ENCODE measurements around the gene BABAM2.

Gene BABAM2

DNA sequence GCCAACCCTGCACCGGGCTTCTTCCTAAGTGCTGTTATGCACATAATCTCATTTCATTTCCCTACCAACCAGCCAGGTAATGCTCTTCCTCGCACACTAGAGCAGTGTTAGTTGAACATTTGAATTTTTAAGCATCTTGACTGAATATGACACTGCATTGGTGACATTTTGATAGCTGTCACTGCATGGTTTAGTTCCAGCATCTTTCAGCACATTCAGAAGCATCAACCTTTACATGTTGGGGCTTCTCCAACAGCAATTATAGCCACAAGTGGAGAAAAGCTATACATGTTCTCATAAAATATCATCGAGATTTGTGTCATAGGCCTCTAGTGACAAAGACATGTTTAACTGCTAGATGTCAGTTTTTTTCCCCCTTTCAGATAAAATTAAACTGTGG is 272.0 kb downstream of the BABAM2 start:
- DNase-seq (ENCODE audit: low read depth in 2 of 2), result no peak

DNA sequence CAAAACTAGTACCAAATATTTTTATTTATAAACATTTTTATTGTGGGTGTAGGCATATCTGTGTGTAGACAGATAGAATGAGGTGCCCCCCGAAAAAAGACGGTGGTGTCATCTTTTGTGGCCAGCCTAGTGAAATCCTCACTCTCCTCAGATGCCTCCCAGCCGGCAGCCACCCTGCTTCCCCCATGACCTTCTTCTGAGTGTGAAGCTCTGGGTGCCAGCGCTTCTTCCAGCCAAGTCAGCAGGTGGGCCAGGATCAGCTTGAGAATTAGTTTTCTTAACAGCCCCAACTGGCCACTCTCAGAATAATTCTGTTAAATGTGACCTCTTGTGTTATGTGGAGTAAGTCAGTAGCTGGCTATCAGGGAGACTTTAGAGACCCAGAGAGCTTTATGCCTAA is 272.5 kb downstream of the BABAM2 start:
- DNase-seq (ENCODE audit: low read depth in 2 of 2), result no peak

DNA sequence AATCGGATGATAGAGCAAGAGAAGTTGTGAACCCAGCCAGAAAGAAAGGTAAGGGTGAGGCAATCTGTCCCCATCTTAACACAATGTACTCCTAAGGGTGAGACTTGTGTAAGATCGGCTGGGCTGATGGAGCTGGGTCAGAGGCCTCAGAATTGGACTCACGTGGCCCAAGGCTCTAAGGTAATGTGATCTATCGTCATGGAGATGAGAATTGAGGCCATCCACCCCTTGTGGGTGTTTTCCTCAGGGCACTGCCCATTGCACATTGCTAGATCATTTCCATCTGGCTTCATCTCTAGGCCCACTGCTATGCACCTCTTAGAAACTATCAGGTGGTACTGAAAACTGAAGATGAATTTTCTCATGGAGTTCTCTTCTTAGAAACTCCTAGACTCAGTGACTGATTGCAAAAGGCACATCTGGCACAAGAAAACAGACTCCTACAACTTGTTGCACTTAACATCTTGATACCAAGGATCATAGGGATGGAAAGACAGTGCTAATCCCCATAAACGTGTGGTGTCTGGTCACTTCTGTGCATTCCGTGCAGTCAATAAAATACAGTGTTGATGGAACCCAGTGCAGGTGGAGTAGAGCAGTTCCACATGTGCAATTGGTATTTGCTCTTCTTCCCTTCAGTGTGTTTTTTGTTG is 273.2 kb downstream of the BABAM2 start:
- DNase-seq (ENCODE audit: low read depth in 2 of 2), result no peak

DNA sequence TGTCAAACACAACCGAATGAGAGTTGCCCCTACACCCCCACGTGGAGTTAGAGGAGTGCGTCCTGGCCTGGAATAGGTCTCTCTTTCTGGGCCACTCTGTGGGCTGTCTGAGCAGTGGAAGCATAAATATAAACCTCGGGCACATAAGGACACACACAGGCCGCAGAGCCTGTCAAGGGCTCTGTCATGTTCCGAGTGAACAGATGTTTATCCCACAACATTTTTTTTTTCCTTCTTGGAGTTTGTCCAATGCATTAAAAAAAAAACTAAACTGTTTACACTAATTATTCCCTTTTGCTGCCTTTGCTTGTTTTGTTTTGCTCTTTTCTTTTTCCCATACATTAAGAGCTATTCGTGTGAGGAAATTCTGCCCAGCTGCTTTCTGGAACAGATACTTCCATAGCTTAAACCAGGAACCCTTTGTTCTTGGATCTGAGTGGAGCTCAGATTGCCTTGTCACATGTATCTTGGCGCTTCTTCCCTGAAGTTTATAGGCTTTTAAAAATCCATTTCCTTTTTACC is 273.8 kb downstream of the BABAM2 start:
- no peak for DNase-seq (ENCODE audit: low read depth in 2 of 2)

DNA sequence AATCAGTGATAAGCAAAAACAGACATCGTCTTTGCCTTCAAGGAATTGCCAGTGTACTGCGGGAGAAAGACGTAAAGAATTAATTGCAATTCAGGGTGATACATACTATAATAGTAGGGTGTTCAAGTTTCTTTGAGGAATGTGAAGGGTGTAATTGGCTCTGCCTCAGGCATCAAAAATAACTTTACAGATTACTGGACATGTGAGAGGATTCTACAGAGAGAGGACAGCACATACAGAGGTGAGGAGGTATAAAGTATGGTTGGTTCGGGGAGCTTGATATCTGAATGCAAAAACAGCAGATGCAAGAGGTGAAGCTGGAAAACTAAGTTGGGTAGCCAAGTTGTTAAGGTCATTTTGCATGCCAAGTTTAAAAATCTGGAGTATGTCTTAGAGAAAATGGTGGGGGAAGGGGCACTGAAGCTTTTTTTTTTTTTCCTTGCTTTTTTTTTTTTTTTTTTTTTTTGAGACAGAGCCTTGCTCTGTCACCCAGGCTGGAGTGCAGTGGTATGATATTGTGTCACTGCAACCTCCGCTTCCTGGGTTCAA is 274.6 kb downstream of the BABAM2 start:
- no peak for DNase-seq (ENCODE audit: low read depth in 2 of 2)

DNA sequence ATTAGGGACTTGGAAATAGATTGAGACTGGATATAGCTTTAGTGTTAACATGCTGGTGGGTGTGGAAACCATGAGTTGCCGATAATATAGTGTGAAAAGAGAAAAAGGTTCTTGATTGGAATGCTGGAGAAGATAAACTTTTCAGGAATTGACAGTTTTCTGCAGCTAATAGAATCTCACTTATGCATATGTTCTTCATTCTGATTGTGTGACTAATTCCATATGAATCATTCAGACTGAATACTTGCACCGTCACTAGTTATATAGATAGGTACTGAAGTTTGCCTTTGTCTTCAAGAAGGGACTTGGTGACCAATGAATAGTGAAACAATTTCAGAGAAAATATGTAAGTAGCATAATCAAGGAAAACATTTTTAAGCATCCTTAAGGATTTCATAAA is 276.4 kb downstream of the BABAM2 start:
- no peak for DNase-seq (ENCODE audit: low read depth in 2 of 2)

DNA sequence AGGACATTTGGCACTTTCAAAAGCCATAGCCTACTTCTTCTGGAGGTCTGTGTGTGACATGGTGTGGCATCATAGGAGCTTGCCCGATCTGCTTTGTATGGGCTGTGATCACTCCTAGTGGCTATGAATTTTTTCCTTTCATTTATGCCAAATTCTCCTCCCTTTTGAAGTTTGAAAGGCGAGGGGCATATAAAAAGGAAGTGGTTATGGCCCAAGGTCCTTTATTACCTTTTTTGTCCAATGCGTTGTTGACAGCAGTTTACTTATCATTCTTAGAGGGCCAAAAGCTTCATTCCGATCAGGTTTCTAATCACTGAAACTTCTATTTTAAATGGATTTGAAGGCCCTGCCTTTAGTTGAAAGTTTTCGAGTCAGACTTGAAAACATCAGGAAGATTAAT is 277.8 kb downstream of the BABAM2 start:
- no peak for DNase-seq (ENCODE audit: low read depth in 2 of 2)

DNA sequence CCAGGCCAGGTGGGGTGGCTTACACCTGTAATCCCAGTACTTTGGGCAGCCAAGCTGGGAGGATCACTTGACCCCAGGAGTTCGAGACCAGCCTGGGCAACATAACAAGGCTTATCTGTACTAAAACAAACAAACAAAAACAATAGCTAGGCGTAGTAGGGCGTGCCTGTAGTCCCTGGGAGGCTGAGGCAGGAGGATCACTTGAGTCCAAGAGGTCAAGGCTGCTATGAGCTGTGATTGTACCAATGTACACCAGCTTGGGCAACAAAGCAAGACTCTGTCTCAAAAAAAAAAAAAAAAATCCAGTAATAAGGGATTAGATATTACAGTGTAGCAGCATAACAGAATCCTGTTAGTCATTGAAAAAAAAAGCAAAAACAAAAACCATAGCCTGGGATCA is 279.0 kb downstream of the BABAM2 start:
- no peak for DNase-seq (ENCODE audit: low read depth in 2 of 2)

DNA sequence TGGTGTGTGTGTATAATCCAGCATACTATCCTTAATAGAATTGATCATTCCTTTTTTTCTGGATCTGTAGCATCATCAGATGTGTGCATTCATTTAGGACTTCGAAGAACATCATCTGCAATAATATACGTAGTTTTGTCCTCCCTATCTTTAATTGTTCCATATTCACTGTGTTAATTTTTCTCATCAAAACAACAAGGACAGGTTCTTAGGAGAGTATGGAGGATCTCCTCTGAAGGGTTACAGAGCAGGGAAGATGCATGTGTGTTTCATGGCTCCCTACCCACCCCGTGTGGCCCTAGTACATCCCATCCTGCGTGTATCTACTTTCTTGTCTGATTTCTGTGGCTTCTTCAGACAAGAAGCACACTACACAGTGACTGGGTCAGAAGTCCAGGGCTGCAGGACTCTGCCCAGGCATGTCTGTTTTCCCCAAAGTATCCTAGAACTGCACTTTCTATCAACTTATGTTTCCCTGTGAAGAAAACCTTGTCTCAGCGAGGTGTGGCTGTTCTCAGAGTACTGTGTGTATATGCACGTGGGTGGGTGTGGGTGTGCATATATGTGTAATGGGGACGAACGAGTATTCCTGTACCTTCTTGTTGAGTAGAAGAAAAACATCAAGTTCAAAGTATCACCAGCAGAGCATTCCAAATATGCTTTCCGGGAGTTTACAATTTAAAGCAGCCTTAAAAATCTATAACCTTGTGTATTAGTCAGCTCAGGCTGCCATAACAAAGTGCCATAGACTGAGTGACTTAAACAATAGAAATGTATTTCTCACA is 281.8 kb downstream of the BABAM2 start:
- DNase-seq (ENCODE audit: low read depth in 2 of 2), result no peak

DNA sequence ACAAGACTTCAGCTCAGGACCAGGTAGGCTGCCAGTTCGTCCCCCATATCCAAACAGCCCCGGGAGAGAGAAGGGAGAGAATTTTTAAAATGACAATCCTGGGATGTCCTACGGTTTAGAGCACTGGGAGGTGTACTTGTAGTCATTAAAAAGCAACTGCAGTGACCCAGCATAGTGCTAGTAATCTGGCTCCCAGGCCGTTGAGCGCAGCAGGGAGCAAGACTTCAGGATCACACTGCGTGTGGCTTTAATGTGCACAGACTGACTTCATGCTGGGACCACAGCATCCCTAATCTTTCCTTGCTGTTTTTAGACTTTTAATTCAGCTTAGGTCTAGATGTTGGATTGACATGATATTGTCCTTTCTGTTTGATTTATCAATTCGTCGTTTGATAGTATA is 282.8 kb downstream of the BABAM2 start:
- no peak for DNase-seq (ENCODE audit: low read depth in 2 of 2)

DNA sequence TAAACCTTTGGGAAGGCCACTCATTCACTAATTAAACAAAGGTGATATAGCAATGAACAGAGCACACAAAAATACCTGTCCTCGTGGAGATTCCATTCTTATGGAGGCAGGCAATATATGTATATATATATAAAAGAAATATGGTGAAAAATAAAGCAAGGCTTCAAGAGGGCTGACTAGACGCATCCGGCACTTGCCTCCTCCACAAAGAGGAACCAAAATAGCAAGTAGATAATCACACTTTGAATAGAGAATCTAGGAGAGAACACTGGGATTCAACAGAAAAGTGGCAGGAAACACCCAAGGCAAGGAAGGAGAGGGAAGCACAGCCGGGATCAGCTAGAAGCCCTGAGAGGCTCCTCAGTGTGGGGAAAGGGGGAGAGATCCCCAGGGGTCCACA is 283.7 kb downstream of the BABAM2 start:
- no peak for DNase-seq (ENCODE audit: low read depth in 2 of 2)

DNA sequence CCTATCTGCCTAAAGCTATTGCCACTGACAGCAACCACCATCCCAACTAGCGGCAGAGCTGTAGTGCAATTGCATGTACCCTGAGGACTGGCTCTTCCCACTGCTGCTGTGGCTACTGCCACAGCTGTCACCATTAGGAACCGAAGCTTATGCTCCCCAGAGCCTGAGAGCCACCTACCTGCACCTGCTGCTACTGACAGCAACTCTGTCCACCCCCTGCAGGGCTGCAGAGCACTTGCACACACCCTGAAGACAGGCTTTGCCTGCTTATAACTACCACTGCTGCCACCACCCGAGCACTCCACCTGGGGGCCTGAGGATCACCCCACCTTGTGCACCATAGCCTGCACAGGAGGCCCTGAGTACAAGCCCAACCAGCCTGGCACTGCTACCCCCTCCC is 284.5 kb downstream of the BABAM2 start:
- DNase-seq (ENCODE audit: low read depth in 2 of 2), result no peak

DNA sequence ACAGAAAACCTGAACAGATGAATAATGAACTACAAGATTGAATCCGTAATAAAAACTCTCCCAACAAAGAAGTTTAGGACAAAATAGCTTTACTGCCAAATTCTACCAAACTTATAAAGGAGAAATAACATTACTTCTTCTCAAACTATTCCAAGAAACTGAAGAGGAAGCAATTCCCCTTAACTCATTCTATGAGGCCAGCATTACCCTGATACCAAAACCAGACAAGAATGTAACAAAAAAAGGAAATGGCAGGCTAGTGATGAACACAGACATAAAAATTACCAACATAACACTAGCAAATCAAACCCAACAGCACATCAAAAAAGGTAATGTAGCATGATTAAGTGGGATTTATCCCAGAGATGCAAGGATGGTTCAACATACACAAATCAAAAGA is 288.4 kb downstream of the BABAM2 start:
- DNase-seq (ENCODE audit: low read depth in 2 of 2), result no peak

DNA sequence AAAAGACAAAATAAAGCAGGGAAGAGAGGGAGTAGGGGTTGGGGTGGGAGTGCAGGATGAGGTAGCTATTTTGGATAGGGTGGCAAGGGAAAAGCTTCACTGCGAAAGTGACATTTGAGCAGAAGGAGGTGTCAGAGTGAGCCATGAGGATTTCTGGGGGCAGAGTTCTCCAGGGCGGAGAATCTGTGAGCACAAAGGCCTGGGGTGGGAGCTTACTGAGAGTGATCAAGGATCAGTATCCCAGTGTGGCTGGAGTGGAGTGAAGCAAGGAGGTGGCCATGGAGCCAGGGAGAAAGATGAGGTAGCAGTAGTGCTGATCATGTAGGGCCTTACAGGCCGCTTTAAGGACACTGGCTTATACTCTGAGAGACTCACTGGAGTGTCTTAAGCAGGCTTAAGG is 291.3 kb downstream of the BABAM2 start:
- DNase-seq (ENCODE audit: low read depth in 2 of 2), result no peak

DNA sequence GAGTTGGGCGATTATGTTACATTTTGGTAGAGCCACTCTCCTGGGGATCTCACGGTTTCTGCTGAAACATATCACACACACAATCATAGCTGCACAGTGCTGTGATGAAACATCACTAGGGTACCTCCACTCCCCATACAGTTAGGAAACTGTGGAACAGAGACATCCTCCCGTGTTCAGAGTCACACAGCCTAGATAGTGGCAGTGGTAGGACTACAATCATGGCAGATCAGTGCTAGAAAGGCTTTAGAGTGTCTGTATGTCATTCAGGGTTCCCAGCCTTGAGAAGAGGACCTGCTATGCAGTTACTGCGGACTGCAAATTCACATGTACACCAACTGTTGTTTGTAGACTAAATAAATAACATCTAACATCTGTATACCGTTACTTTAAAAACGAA is 291.8 kb downstream of the BABAM2 start:
- no peak for DNase-seq (ENCODE audit: low read depth in 2 of 2)

DNA sequence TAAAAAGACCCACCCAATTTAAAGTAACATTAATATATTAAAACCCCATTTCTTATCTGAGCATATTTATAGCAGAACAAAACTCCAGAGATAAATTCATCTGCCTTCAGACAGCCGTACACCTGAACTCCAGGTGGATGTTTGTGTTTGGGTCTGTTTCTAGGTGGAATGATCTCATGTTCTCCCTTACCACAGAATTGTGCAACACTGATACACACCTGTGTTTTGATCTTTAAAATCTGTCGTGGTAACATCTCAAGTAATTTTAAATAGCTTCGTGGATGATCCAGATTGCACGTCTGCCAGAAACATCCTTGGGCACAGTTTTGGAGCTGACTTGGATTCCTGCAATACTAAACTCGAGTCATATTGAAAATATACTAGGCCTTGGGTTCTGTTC is 294.6 kb downstream of the BABAM2 start:
- DNase-seq (ENCODE audit: low read depth in 2 of 2), result no peak

DNA sequence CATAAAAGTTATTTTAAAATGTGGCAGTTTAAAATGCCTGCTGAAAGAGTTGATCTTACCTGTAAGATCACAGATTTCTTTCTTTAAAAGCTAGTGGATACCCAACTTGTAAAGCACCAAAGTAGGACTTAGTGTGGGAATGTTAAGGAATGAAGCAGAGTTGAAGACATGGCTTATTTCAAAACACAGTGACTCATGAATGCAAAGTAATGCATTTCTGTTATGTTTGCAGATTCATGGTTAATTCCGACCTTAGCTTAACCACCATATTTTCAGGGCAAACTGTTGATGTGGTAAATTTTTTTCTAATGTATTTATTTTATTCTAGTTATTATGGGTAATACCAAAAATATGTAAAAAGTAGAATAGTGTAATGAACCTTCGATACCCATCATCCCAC is 295.4 kb downstream of the BABAM2 start:
- DNase-seq (ENCODE audit: low read depth in 2 of 2), result no peak

DNA sequence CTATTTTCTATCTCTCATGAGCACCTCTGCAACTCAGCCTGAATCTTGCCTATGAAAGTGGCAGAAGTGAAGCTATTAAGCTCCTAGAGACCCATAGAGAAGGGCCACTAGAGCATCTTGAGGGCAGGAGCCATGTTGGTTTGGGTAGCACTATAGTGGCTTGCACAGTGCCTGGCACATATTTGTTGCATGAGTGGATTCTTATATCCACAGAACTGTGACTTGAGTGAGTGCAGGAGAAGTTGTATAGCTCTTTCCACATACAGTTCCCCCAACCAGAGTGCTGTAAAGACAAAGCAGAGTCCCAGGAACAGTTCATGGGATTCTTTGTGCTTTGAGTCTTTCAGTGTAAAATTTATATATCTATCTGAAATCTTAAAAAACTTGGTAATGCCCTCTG is 296.7 kb downstream of the BABAM2 start:
- DNase-seq (ENCODE audit: low read depth in 2 of 2), result no peak

DNA sequence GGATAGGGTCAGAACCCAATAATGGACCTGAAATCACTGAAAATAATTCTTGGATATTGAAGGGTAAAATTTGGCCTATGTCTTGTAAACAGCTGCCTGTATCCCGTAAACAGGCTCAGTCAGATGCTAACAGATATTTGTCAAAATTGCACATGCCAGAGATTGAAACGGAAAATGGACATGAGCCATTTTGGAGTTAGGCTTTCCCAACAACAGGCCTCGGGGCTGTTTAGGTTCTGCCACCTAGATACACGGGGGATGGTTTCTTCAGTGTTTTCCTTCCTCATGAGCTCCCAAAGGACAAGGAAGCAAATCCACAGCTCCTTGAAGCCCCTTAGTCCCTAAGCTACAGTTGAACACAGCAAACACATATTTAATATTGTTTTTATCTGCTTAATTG is 297.9 kb downstream of the BABAM2 start:
- DNase-seq (ENCODE audit: low read depth in 2 of 2), result no peak

DNA sequence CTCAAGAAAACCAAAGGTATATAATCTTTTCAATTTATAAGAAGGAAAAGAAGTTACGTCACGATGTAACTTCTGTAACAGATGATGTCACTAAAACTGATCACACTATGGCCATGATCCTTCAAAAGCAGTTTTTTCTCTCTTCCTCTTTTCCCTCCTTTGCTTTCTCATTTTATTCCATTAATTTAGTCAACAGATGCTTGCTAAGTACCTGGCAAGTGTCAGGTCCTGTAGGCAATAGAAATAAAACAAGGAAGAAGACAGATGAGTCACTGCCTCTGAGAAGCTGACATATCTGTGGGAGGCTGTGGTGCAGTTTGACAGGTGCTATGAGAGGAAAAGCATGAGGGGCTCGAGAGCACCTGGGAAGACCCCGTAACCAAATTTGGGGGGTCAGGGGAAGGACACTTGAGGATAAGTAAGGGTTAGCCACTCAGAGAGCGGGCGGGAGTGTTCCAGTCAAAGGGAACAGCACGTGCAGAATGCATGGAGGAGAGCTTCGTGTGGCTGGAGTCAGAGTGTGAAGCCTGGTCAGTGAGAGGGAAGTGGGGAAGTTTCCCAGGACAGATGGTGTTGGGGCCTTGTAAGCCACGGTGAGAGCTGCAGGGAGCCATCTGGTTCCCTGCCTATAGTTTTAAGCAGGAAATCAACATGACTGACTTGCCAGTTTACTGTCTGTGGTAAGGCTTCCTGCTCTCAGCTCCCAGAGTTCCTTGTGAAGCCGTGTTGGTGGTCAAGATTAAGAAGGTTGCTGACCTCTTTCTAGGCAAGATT is 303.3 kb downstream of the BABAM2 start:
- DNase-seq (ENCODE audit: low read depth in 2 of 2), result no peak

DNA sequence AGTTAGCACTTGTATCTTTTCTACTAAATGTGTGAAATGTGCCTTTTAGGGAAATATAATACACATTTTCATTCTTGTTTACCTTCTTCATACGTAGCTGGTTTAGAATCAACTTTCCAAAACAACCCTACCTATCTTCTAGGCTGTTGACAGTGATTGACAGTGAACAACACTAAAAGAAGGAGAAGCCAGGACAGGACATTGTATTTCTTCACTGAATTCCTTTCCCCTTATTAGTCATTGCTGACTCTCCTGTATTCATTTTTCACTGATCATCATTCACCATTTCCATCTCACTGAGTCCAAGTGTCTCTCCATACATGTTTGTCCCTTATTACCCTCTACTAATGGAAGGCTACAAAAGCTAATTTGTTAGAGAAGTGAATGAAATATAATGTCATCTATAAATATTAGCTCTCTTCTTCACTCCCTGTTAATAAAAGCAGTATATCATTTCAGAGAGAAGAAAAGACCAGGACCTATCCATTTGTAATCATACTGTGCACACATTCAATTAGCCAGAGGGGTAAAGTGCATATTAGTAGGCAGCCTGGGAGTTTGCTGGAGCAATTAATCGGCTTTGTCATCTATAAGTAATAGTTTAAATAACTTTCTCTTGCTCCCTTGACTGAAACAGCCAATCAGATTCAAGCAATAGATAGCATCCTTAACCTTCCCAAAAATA is 309.6 kb downstream of the BABAM2 start:
- DNase-seq (ENCODE audit: low read depth in 2 of 2), result no peak

DNA sequence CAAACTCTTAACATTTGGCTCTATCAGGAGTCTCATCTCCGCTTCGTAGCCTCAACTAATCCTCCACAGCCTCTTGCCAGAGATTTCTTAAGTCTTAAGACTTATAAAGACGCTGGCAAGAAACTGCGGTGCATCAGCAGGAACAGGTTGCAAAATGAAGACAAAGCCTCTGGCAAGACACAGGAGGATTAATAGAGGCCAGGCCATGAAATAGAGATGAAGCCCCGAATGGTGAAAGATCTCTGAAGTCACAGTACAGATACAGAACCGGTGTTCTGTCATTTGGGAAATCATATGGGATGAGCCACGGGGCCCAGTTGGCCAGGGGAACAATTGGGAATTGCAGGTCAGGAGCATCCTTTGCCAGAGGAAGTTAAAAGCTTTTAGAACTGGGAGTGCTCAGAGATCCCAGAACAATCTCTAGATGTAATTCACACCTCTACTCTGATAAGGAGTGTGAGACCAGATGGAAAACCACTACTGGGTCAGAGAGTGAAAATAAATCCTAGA is 311.2 kb downstream of the BABAM2 start:
- no peak for DNase-seq (ENCODE audit: low read depth in 2 of 2)

Measured in stimulated activated CD4-positive, alpha-beta T cell treated with anti-CD3 and anti-CD28 coated beads, Interleukin-1b, Interleukin-23, amount 100 ng/mL, for 1 hour (primary cell).